ENCODE data around the gene INPP5A.

The INPP5A gene

GRCh38 chr10:132628966-132629900, 91.6 kb downstream of the INPP5A start:
- peaks cover 59% of the 10 kb centered on the region for H3K4me1 Mint-ChIP-seq
- no peaks in the 10 kb centered on the region for H3K27me3 Mint-ChIP-seq
- no peak for DNase-seq (ENCODE audit: low spot score in 2 of 2)
- ATAC-seq (ENCODE audit: low read depth): no peak
- peaks cover 5% of the 10 kb centered on the region for H3K36me3 Mint-ChIP-seq
- H3K4me3 Mint-ChIP-seq: no peak overlapping the region
- peak overlapping the region; percentile 13 for H3K27ac Mint-ChIP-seq
- no peaks in the 10 kb centered on the region for H3K9me3 Mint-ChIP-seq

- H3K36me3 Mint-ChIP-seq: peaks cover 3% of the 10 kb centered on the region
- peak overlapping the region; percentile 13 for H3K27ac Mint-ChIP-seq
- no peak for DNase-seq (ENCODE audit: low spot score in 2 of 2)
- no peak for ATAC-seq (ENCODE audit: low read depth)
- H3K27me3 Mint-ChIP-seq: no peaks in the 10 kb centered on the region
- H3K9me3 Mint-ChIP-seq: no peaks in the 10 kb centered on the region
- peaks cover 58% of the 10 kb centered on the region for H3K4me1 Mint-ChIP-seq
- H3K4me3 Mint-ChIP-seq: no peak overlapping the region
Measured at GRCh38 chr10:132630156-132630555, 92.6 kb downstream of the INPP5A start.

GRCh38 chr10:132630666-132631337, 93.2 kb downstream of the INPP5A start:
- no peak for ATAC-seq (ENCODE audit: low read depth)
- H3K4me1 Mint-ChIP-seq: peaks cover 53% of the 10 kb centered on the region
- H3K9me3 Mint-ChIP-seq: no peaks in the 10 kb centered on the region
- peak overlapping the region; percentile 63 for H3K27ac Mint-ChIP-seq
- no peak overlapping the region for H3K4me3 Mint-ChIP-seq
- H3K27me3 Mint-ChIP-seq: no peaks in the 10 kb centered on the region
- DNase-seq (ENCODE audit: low spot score in 2 of 2): no peak
- H3K36me3 Mint-ChIP-seq: peaks cover 3% of the 10 kb centered on the region

GRCh38 chr10:132631338-132631735, 93.8 kb downstream of the INPP5A start:
- Mint-ChIP-seq H3K27ac (peak overlapping the region; percentile 63), H3K4me1 (peaks cover 48% of the 10 kb centered on the region)
- no peak for ATAC-seq (ENCODE audit: low read depth)

GRCh38 chr10:132632091-132632561, 94.5 kb downstream of the INPP5A start:
- no peak for ATAC-seq (ENCODE audit: low read depth)
- no peak for DNase-seq (ENCODE audit: low spot score in 2 of 2)
- no peaks in the 10 kb centered on the region for H3K27me3 Mint-ChIP-seq
- no peak overlapping the region for H3K27ac Mint-ChIP-seq
- H3K36me3 Mint-ChIP-seq: peaks cover 3% of the 10 kb centered on the region
- peaks cover 43% of the 10 kb centered on the region for H3K4me1 Mint-ChIP-seq
- H3K9me3 Mint-ChIP-seq: no peaks in the 10 kb centered on the region
- H3K4me3 Mint-ChIP-seq: no peak overlapping the region

More at GRCh38 chr10:132631338-132631735, 93.8 kb downstream of the INPP5A start:
- Mint-ChIP-seq H3K4me3 (no peak overlapping the region), H3K36me3 (peaks cover 3% of the 10 kb centered on the region), H3K27me3 (no peaks in the 10 kb centered on the region), H3K9me3 (no peaks in the 10 kb centered on the region)
- no peak for DNase-seq (ENCODE audit: low spot score in 2 of 2)

GRCh38 chr10:132632851-132633684, 95.5 kb downstream of the INPP5A start:
- no peaks in the 10 kb centered on the region for H3K27me3 Mint-ChIP-seq
- no peak overlapping the region for H3K4me3 Mint-ChIP-seq
- H3K4me1 Mint-ChIP-seq: peaks cover 44% of the 10 kb centered on the region
- H3K27ac Mint-ChIP-seq: peak overlapping the region; percentile 79
- peaks cover 3% of the 10 kb centered on the region for H3K36me3 Mint-ChIP-seq
- DNase-seq (ENCODE audit: low spot score in 2 of 2) (no peak), ATAC-seq (ENCODE audit: low read depth) (no peak)
- no peaks in the 10 kb centered on the region for H3K9me3 Mint-ChIP-seq

GRCh38 chr10:132634241-132634946, 96.8 kb downstream of the INPP5A start:
- H3K27me3 Mint-ChIP-seq: no peaks in the 10 kb centered on the region
- H3K36me3 Mint-ChIP-seq: peaks cover 3% of the 10 kb centered on the region
- H3K4me3 Mint-ChIP-seq: no peak overlapping the region
- peaks cover 38% of the 10 kb centered on the region for H3K4me1 Mint-ChIP-seq
- peak; percentile 84 for ATAC-seq (ENCODE audit: low read depth)
- H3K27ac Mint-ChIP-seq: peak overlapping the region; percentile 79
- peak; percentile 35 to 55 for DNase-seq (ENCODE audit: low spot score in 2 of 2)
- H3K9me3 Mint-ChIP-seq: no peaks in the 10 kb centered on the region

GRCh38 chr10:132634947-132635271, 97.3 kb downstream of the INPP5A start:
- DNase-seq (ENCODE audit: low spot score in 2 of 2) (no peak), ATAC-seq (ENCODE audit: low read depth) (no peak)
- no peaks in the 10 kb centered on the region for H3K9me3 Mint-ChIP-seq
- no peaks in the 10 kb centered on the region for H3K27me3 Mint-ChIP-seq
- peaks cover 33% of the 10 kb centered on the region for H3K4me1 Mint-ChIP-seq
- H3K4me3 Mint-ChIP-seq: no peak overlapping the region
- H3K27ac Mint-ChIP-seq: peak overlapping the region; percentile 79
- peaks cover 1% of the 10 kb centered on the region for H3K36me3 Mint-ChIP-seq

- H3K9me3 Mint-ChIP-seq: no peaks in the 10 kb centered on the region
- no peak for ATAC-seq (ENCODE audit: low read depth)
Measured at GRCh38 chr10:132636358-132636757, 98.8 kb downstream of the INPP5A start.

GRCh38 chr10:132637477-132638129, 100.0 kb downstream of the INPP5A start:
- peaks cover 4% of the 10 kb centered on the region for H3K36me3 Mint-ChIP-seq
- no peaks in the 10 kb centered on the region for H3K9me3 Mint-ChIP-seq
- H3K4me3 Mint-ChIP-seq: peak overlapping the region; percentile 33
- DNase-seq (ENCODE audit: low spot score in 2 of 2): peak in 1 of 2 donors; percentile 59
- ATAC-seq (ENCODE audit: low read depth): peak; percentile 59
- peak overlapping the region; percentile 79 for H3K27ac Mint-ChIP-seq
- peaks cover 37% of the 10 kb centered on the region for H3K4me1 Mint-ChIP-seq
- H3K27me3 Mint-ChIP-seq: no peaks in the 10 kb centered on the region

More at GRCh38 chr10:132636358-132636757, 98.8 kb downstream of the INPP5A start:
- no peak for DNase-seq (ENCODE audit: low spot score in 2 of 2)
- Mint-ChIP-seq H3K4me1 (peaks cover 32% of the 10 kb centered on the region), H3K27ac (no peak overlapping the region), H3K27me3 (no peaks in the 10 kb centered on the region), H3K36me3 (peaks cover 4% of the 10 kb centered on the region), H3K4me3 (no peak overlapping the region)

- peaks cover 35% of the 10 kb centered on the region for H3K4me1 Mint-ChIP-seq
- peak overlapping the region; percentile 79 for H3K27ac Mint-ChIP-seq
- H3K27me3 Mint-ChIP-seq: no peaks in the 10 kb centered on the region
- DNase-seq (ENCODE audit: low spot score in 2 of 2): no peak
- peaks cover 4% of the 10 kb centered on the region for H3K36me3 Mint-ChIP-seq
- no peaks in the 10 kb centered on the region for H3K9me3 Mint-ChIP-seq
- H3K4me3 Mint-ChIP-seq: no peak overlapping the region
- no peak for ATAC-seq (ENCODE audit: low read depth)
Measured at GRCh38 chr10:132638130-132638515, 100.5 kb downstream of the INPP5A start.

- Mint-ChIP-seq H3K4me1 (peaks cover 27% of the 10 kb centered on the region), H3K27me3 (no peaks in the 10 kb centered on the region), H3K36me3 (peaks cover 4% of the 10 kb centered on the region), H3K4me3 (no peak overlapping the region), H3K9me3 (no peaks in the 10 kb centered on the region), H3K27ac (no peak overlapping the region)
- ATAC-seq (ENCODE audit: low read depth): no peak
- DNase-seq (ENCODE audit: low spot score in 2 of 2): no peak
Measured at GRCh38 chr10:132639470-132639869, 101.9 kb downstream of the INPP5A start.
